HepG2 (cell line): ENCODE measurements around the gene SLC2A10. TPM values are rescaled to one million over a fixed set of nuclear protein-coding genes. Genes with fewer than 3 reads are reported as not detected.

ENCODE experiments used
- ATAC-seq: fragments of 200-7000 bp; cut with Tn5 transposase; 3 replicates; pipeline ENCODE4 v1.9.1; 2020; ENCODE audit warnings: mild to moderate bottlenecking, moderate library complexity
- BruUV-seq: library from RNA; stranded (reverse); fragments of 400-500 nt; replicated peaks from 2 replicates; lab custom pipeline; 2021; lab: Mats Ljungman, UMichigan
- CTCF ChIA-PET: fragments of 300-600 bp; formaldehyde crosslinking; extraction: SDS; loops from one replicate; lab custom pipeline; 2021; ENCODE audit warnings: low total read pairs, inconsistent platforms, low intra/inter-chr PET ratio; lab: Yijun Ruan, JAX
- POLR2A ChIA-PET: fragments of 350-600 bp; sonication (Branson Sonifier 250); formaldehyde crosslinking; loops from one replicate; lab custom pipeline; 2020; ENCODE audit warnings: antibody characterized with exemption, inconsistent platforms; lab: Yijun Ruan, JAX
- DNase-seq: peaks from one replicate; pipeline ENCODE4 v3.0.0-alpha.2; 2015; ENCODE audit warnings: low spot score
- FAIRE-seq: peaks from 3 replicates; lab custom pipeline; 2011; peaks lifted over from hg19 to GRCh38; lab: Jason Lieb, UNC
- H2AFZ ChIP-seq: one replicate; pipeline ENCODE4 v1.6.1; 2011; ENCODE audit warnings: low read length, inconsistent platforms
- H3K27ac ChIP-seq: fragments of 300-600 bp; 3 replicates; pipeline ENCODE4 v1.8.0; 2011; ENCODE audit warnings: mixed run types, mild to moderate bottlenecking, mixed read lengths, low read length, inconsistent platforms; ENCODE audit not compliant: insufficient read depth; ENCODE audit errors: extremely low read length
- H3K27me3 ChIP-seq, 2 experiments: fragments of 200-600 bp in 1 of 2; 2 replicates in 1 of 2; 3 replicates in 1 of 2; pipeline versions ENCODE4 v1.6.0 to v1.8.0; 2011; ENCODE audit warnings: low read length in 2 of 2, mild to moderate bottlenecking in 2 of 2, moderate library complexity in 2 of 2, inconsistent platforms in 1 of 2; ENCODE audit not compliant: insufficient read depth in 2 of 2, control insufficient read depth in 1 of 2
- H3K36me3 ChIP-seq, 2 experiments: fragments of 200-600 bp in 1 of 2; replicated peaks in 1 of 2; 2 replicates in 1 of 2; 3 replicates in 1 of 2; pipeline versions ENCODE4 v1.5.1 to v1.8.0; 2011; ENCODE audit warnings: low read length in 2 of 2, inconsistent platforms in 1 of 2; ENCODE audit not compliant: insufficient read depth in 2 of 2, control insufficient read depth in 1 of 2
- H3K4me1 ChIP-seq: 2 replicates; pipeline ENCODE4 v1.5.1; 2012; ENCODE audit warnings: low read length, inconsistent platforms; ENCODE audit not compliant: insufficient read depth
- H3K4me2 ChIP-seq: 2 replicates; pipeline ENCODE4 v1.6.0; 2011; ENCODE audit warnings: low read depth, low read length, inconsistent platforms
- H3K4me3 ChIP-seq, 3 experiments: fragments of 200-600 bp in 1 of 3; sonication (generic), shearing (Covaris generic) in 1 of 3; replicated peaks in 1 of 3; 2 replicates each; pipeline ENCODE4 v1.5.1; 2011 to 2016; ENCODE audit warnings: low read length in 3 of 3, inconsistent platforms in 2 of 3, low read depth in 2 of 3, mild to moderate bottlenecking in 2 of 3, control low read depth in 1 of 3, mixed read lengths in 1 of 3; ENCODE audit not compliant: insufficient read depth in 1 of 3
- H3K79me2 ChIP-seq: one replicate; pipeline ENCODE4 v1.6.1; 2011; ENCODE audit warnings: low read length, inconsistent platforms; ENCODE audit not compliant: insufficient read depth
- H3K9ac ChIP-seq: 2 replicates; pipeline ENCODE4 v1.6.0; 2011; ENCODE audit warnings: mild to moderate bottlenecking, low read depth, low read length, inconsistent platforms; ENCODE audit not compliant: insufficient read depth
- H3K9me3 ChIP-seq: 2 replicates; pipeline ENCODE4 v1.5.1; 2012; ENCODE audit warnings: mild to moderate bottlenecking, low read length
- H4K20me1 ChIP-seq: 2 replicates; pipeline ENCODE4 v1.6.0; 2011; ENCODE audit warnings: inconsistent platforms, mild to moderate bottlenecking, low read length, moderate library complexity; ENCODE audit not compliant: insufficient read depth
- ARNT2 ChIP-seq: sonication (generic); formaldehyde crosslinking; IDR thresholded peaks from 2 replicates; pipeline ENCODE4 v1.8.0; 2022; ENCODE audit warnings: mild to moderate bottlenecking, low read depth, missing genetic modification reagents, moderate library complexity
- MAFG ChIP-seq: sonication (generic); formaldehyde crosslinking; IDR thresholded peaks from 2 replicates; pipeline ENCODE4 v1.5.1; 2020; ENCODE audit warnings: mild to moderate bottlenecking, missing genetic modification reagents
- MED8 ChIP-seq: sonication (generic); formaldehyde crosslinking; IDR thresholded peaks from 2 replicates; pipeline ENCODE4 v1.8.1; 2023; ENCODE audit warnings: mild to moderate bottlenecking, missing genetic modification reagents; ENCODE audit not compliant: insufficient replicate concordance
- NFKB2 ChIP-seq: sonication (generic); formaldehyde crosslinking; IDR thresholded peaks from 2 replicates; pipeline ENCODE4 v1.4.0; 2020; ENCODE audit warnings: missing genetic modification reagents, borderline replicate concordance
- TP53 ChIP-seq: sonication (generic); formaldehyde crosslinking; conservative IDR thresholded peaks from 2 replicates; pipeline ENCODE4 v1.4.0; 2020; ENCODE audit warnings: missing genetic modification reagents
- ZNF318 ChIP-seq: sonication (generic); formaldehyde crosslinking; IDR thresholded peaks from 2 replicates; pipeline ENCODE4 v1.4.0; 2020; ENCODE audit warnings: mild to moderate bottlenecking, missing genetic modification reagents
- ZNF850 ChIP-seq: sonication (generic); formaldehyde crosslinking; conservative IDR thresholded peaks from 2 replicates; pipeline ENCODE4 v1.9.0; 2021; ENCODE audit warnings: mild to moderate bottlenecking, missing genetic modification reagents
- WGBS: methylation state at CpG from one replicate; pipeline ENCODE4 v1.1.6; 2017; ENCODE audit warnings: low lambda C conversion rate; 5-methylcytosine and 5-hydroxymethylcytosine counted together
- in situ Hi-C: cut with HindIII; loops from 2 replicates; pipeline ENCODE4 v1.10.0; 2017; ENCODE audit warnings: low pct_unique_long_range_greater_than_20kb; ENCODE audit not compliant: extremely low pct_ligation_motif_present
- intact Hi-C: fragments of 100-400 bp; cut with micrococcal nuclease; formaldehyde crosslinking; loops from one replicate; pipeline ENCODE4 v1.10.0; 2022; ENCODE audit not compliant: unreplicated experiment
- polyA plus RNA-seq, 8 experiments: library from polyadenylated mRNA; depleted of rRNA in 3 of 8; stranded (reverse) in 7 of 8; unstranded in 1 of 8; fragments of >200 nt; fragmentation: Illumina TruSeq in 4 of 8; extraction: Trizol in 4 of 8; gene quantifications; 2 replicates each; pipeline versions ENCODE4 v1.2.1 to v1.2.3, GENCODE V29; 2011 to 2016; ENCODE audit warnings: low read depth in 4 of 8, missing spikeins in 1 of 8, mixed read lengths in 1 of 8; ENCODE audit not compliant: insufficient read depth in 1 of 8
- total RNA-seq, 5 experiments: library from RNA; depleted of rRNA; stranded (reverse); fragments of >200 nt; fragmentation: Illumina TruSeq; extraction: Trizol; gene quantifications; 2 replicates each; pipeline ENCODE4 v1.2.3, GENCODE V29; 2016; ENCODE audit warnings: low read depth in 1 of 5
- TF ChIP-seq, protein P1 (sequence below): sonication (generic); formaldehyde crosslinking; IDR thresholded peaks from 2 replicates; pipeline ENCODE4 v1.4.0; 2020; ENCODE audit warnings: mild to moderate bottlenecking, missing genetic modification reagents
- TF ChIP-seq, protein P2 (sequence below): sonication (generic); formaldehyde crosslinking; IDR thresholded peaks from 2 replicates; pipeline ENCODE4 v1.4.0; 2020; ENCODE audit warnings: mild to moderate bottlenecking, missing genetic modification reagents
- TF ChIP-seq, protein P3 (sequence below): sonication (generic); formaldehyde crosslinking; IDR thresholded peaks from 2 replicates; pipeline ENCODE4 v1.5.0; 2020; ENCODE audit warnings: mild to moderate bottlenecking, missing genetic modification reagents

Gene SLC2A10
- total and polyA plus RNA-seq, 2 of the 13 experiments (the other 11 are each of a cell fraction or from before 2014, with no cell fraction given), result 16.0 to 18.4 TPM

- Histone ChIP-seq H2AFZ (peak overlapping the region; percentile 64), H3K4me2 (peak overlapping the region; percentile 98), H3K79me2 (peaks cover 8% of the 10 kb centered on the region), H4K20me1 (no peaks in the 10 kb centered on the region), H3K9me3 (peaks cover 9% of the 10 kb centered on the region; the same call in 1 of the 2 replicates), H3K27me3 (no peaks in the 10 kb centered on the region; a peak in 2 of 5 replicates), H3K4me3 (peak overlapping the region; percentile 69 to 92 (median 70)), H3K36me3 (no peaks in the 10 kb centered on the region; a peak in 1 of 5 replicates), H3K4me1 (peaks cover 74% of the 10 kb centered on the region), H3K27ac (peak overlapping the region; percentile 71), H3K9ac (peak overlapping the region; percentile 80)
- ATAC-seq (peak; percentile 58), FAIRE-seq (no peak), DNase-seq (no peak)
- ChIA-PET CTCF (interaction anchor here (1.1 kb wide), 1 partner anchor 9 kb away, joined by 3 read pairs; no protein-coding TSS in a partner anchor), POLR2A (interaction anchor here (0.7 to 1.5 kb wide), 8 partner anchors 15 to 301 kb away, joined by 3 to 5 read pairs (median 3); partner anchors contain the start of gene TP53RK)
- WGBS, result 36% methylated on average over 12 of the region's 13 CpGs
- intact Hi-C loops (no loop called here), in situ Hi-C loops (no loop called here)
- TSS peak; percentile 77 for BruUV-seq
- no peak for TF ChIP-seq ZNF850 (CRISPR knock-in tag)
- no peak for TF ChIP-seq ARNT2 (CRISPR knock-in tag)
- TF ChIP-seq TP53 (CRISPR knock-in tag), result no peak
- TF ChIP-seq ZNF318 (CRISPR knock-in tag), result no peak
- TF ChIP-seq NFKB2 (CRISPR knock-in tag), result no peak
- no peak for TF ChIP-seq MAFG (CRISPR knock-in tag)
- TF ChIP-seq, protein P1, sequence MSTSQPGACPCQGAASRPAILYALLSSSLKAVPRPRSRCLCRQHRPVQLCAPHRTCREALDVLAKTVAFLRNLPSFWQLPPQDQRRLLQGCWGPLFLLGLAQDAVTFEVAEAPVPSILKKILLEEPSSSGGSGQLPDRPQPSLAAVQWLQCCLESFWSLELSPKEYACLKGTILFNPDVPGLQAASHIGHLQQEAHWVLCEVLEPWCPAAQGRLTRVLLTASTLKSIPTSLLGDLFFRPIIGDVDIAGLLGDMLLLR (CRISPR knock-in tag), result no peak
- TF ChIP-seq, protein P2, sequence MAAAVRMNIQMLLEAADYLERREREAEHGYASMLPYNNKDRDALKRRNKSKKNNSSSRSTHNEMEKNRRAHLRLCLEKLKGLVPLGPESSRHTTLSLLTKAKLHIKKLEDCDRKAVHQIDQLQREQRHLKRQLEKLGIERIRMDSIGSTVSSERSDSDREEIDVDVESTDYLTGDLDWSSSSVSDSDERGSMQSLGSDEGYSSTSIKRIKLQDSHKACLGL (CRISPR knock-in tag), result no peak
- TF ChIP-seq, protein P3, sequence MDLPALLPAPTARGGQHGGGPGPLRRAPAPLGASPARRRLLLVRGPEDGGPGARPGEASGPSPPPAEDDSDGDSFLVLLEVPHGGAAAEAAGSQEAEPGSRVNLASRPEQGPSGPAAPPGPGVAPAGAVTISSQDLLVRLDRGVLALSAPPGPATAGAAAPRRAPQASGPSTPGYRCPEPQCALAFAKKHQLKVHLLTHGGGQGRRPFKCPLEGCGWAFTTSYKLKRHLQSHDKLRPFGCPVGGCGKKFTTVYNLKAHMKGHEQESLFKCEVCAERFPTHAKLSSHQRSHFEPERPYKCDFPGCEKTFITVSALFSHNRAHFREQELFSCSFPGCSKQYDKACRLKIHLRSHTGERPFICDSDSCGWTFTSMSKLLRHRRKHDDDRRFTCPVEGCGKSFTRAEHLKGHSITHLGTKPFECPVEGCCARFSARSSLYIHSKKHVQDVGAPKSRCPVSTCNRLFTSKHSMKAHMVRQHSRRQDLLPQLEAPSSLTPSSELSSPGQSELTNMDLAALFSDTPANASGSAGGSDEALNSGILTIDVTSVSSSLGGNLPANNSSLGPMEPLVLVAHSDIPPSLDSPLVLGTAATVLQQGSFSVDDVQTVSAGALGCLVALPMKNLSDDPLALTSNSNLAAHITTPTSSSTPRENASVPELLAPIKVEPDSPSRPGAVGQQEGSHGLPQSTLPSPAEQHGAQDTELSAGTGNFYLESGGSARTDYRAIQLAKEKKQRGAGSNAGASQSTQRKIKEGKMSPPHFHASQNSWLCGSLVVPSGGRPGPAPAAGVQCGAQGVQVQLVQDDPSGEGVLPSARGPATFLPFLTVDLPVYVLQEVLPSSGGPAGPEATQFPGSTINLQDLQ, result no peak
- no peak for TF ChIP-seq MED8
Measured at GRCh38 chr20:46709055-46709458, 392 bp upstream of the SLC2A10 start.
